WTC11 (cell line): ENCODE measurements around the gene DIP2A. TPM values are rescaled to one million over a fixed set of nuclear protein-coding genes. Genes with fewer than 3 reads are reported as not detected.

Source experiments
- AR ChIP-seq: fragments of 250-450 bp; sonication (Bioruptor Pico); IDR thresholded peaks from 2 replicates; pipeline ENCODE4 v1.9.0; 2021; ENCODE audit warnings: mild to moderate bottlenecking
- ATF2 ChIP-seq: sonication (generic); formaldehyde crosslinking; IDR thresholded peaks from 2 replicates; pipeline ENCODE4 v1.8.1; 2022; ENCODE audit warnings: low read depth, missing genetic modification reagents, borderline replicate concordance
- ATF3 ChIP-seq: sonication (generic); formaldehyde crosslinking; conservative IDR thresholded peaks from 2 replicates; pipeline ENCODE4 v1.8.1; 2022; ENCODE audit warnings: mild to moderate bottlenecking, missing genetic modification reagents
- ATF6 ChIP-seq: sonication (generic); formaldehyde crosslinking; IDR thresholded peaks from 2 replicates; pipeline ENCODE4 v1.8.1; 2023; ENCODE audit warnings: mild to moderate bottlenecking, missing genetic modification reagents
- CTCF ChIP-seq: fragments of 200-600 bp; IDR thresholded peaks from 2 replicates; pipeline ENCODE4 v1.8.0; 2022; ENCODE audit warnings: antibody characterized with exemption
- E2F1 ChIP-seq: sonication (generic); formaldehyde crosslinking; IDR thresholded peaks from 2 replicates; pipeline ENCODE4 v1.8.0; 2022; ENCODE audit warnings: mild to moderate bottlenecking, missing genetic modification reagents
- E2F4 ChIP-seq: sonication (generic); formaldehyde crosslinking; IDR thresholded peaks from 2 replicates; pipeline ENCODE4 v1.8.1; 2022; ENCODE audit warnings: low read depth, mild to moderate bottlenecking, moderate library complexity, missing genetic modification reagents, borderline replicate concordance
- FOXJ3 ChIP-seq: sonication (generic); formaldehyde crosslinking; IDR thresholded peaks from 2 replicates; pipeline ENCODE4 v1.9.0; 2021; ENCODE audit warnings: missing genetic modification reagents, mild to moderate bottlenecking, borderline replicate concordance
- FOXK1 ChIP-seq: sonication (generic); formaldehyde crosslinking; IDR thresholded peaks from 2 replicates; pipeline ENCODE4 v1.8.0; 2022; ENCODE audit warnings: mild to moderate bottlenecking, moderate library complexity, missing genetic modification reagents
- IRF2 ChIP-seq: sonication (generic); formaldehyde crosslinking; IDR thresholded peaks from 2 replicates; pipeline ENCODE4 v1.8.0; 2022; ENCODE audit warnings: low read depth, missing genetic modification reagents, borderline replicate concordance
- JUN ChIP-seq: sonication (generic); formaldehyde crosslinking; IDR thresholded peaks from 2 replicates; pipeline ENCODE4 v1.8.0; 2023; ENCODE audit warnings: mild to moderate bottlenecking, missing genetic modification reagents
- KAT7 ChIP-seq: sonication (generic); formaldehyde crosslinking; IDR thresholded peaks from 2 replicates; pipeline ENCODE4 v1.8.1; 2023; ENCODE audit warnings: missing genetic modification reagents, mild to moderate bottlenecking, borderline replicate concordance
- MAX ChIP-seq: sonication (generic); formaldehyde crosslinking; IDR thresholded peaks from 2 replicates; pipeline ENCODE4 v1.8.0; 2022; ENCODE audit warnings: mild to moderate bottlenecking, missing genetic modification reagents
- STAT6 ChIP-seq: sonication (generic); formaldehyde crosslinking; conservative IDR thresholded peaks from 2 replicates; pipeline ENCODE4 v1.8.1; 2023; ENCODE audit warnings: mild to moderate bottlenecking, low read depth, missing genetic modification reagents, moderate library complexity
- TEAD1 ChIP-seq: sonication (generic); formaldehyde crosslinking; IDR thresholded peaks from 2 replicates; pipeline ENCODE4 v1.8.0; 2022; ENCODE audit warnings: mild to moderate bottlenecking, missing genetic modification reagents
- USF1 ChIP-seq: sonication (generic); formaldehyde crosslinking; IDR thresholded peaks from 2 replicates; pipeline ENCODE4 v1.8.0; 2022; ENCODE audit warnings: mild to moderate bottlenecking, missing genetic modification reagents
- ZBTB21 ChIP-seq: sonication (generic); formaldehyde crosslinking; IDR thresholded peaks from 2 replicates; pipeline ENCODE4 v1.8.1; 2023; ENCODE audit warnings: mild to moderate bottlenecking, missing genetic modification reagents, borderline replicate concordance
- ZNF317 ChIP-seq: sonication (generic); formaldehyde crosslinking; IDR thresholded peaks from 2 replicates; pipeline ENCODE4 v1.8.1; 2023; ENCODE audit warnings: low read depth, mild to moderate bottlenecking, moderate library complexity, missing genetic modification reagents, borderline replicate concordance
- ZNF423 ChIP-seq: fragments of 250-450 bp; sonication (Bioruptor Pico); IDR thresholded peaks from 2 replicates; pipeline ENCODE4 v2.1.2; 2022; ENCODE audit warnings: mild to moderate bottlenecking, moderate library complexity
- total RNA-seq: library from RNA; stranded (reverse); gene quantifications from 3 replicates; pipeline ENCODE4 v1.2.3, GENCODE V29; 2021

The DIP2A gene
- total RNA-seq, 1 experiment from 2014 or later, result 39.4 TPM

- TF ChIP-seq AR (CRISPR knock-in tag) (no peak), MAX (CRISPR knock-in tag) (peak; percentile 93), ATF6 (CRISPR knock-in tag) (no peak), ZBTB21 (CRISPR knock-in tag) (no peak), IRF2 (CRISPR knock-in tag) (no peak), FOXJ3 (CRISPR knock-in tag) (no peak), ATF3 (CRISPR knock-in tag) (no peak), E2F4 (CRISPR knock-in tag) (no peak), USF1 (CRISPR knock-in tag) (no peak), ATF2 (no peak), JUN (no peak), E2F1 (CRISPR knock-in tag) (peak; percentile 41; the same call in 1 of the 2 replicates), ZNF317 (CRISPR knock-in tag) (no peak), TEAD1 (CRISPR knock-in tag) (no peak; the same call in 1 of the 2 replicates), ZNF423 (CRISPR knock-in tag) (no peak), KAT7 (CRISPR knock-in tag) (no peak), FOXK1 (peak; percentile 82), STAT6 (no peak), CTCF (no peak)
These were observed at the start of gene DIP2A (continued) for GRCh38 chr21:46458315-46459023.
